Fibroblast of lung (primary cell): Measurements from ENCODE around the gene C3orf18. TPM values are rescaled to one million over a fixed set of nuclear protein-coding genes. Genes with fewer than 3 reads are reported as not detected.
"Not testable (repeated sequence)": the region's sequence is repeated elsewhere in the genome, so short reads cannot be mapped to it uniquely, and the experiment has no call there.

ENCODE experiments used
- DNase-seq, 2 donors: peaks; one replicate each; pipeline versions ENCODE4 v3.0.0 to v3.0.0-alpha.2; 2010; ENCODE audit warnings: low read depth in 2 of 2
- H2AFZ ChIP-seq: 2 replicates; pipeline ENCODE4 v1.5.1; 2012; ENCODE audit warnings: low read length, control low read depth, inconsistent platforms
- H3K27ac ChIP-seq: 2 replicates; pipeline ENCODE4 v1.5.1; 2011; ENCODE audit warnings: low read length, control low read depth; ENCODE audit not compliant: insufficient read depth
- H3K27me3 ChIP-seq: 2 replicates; pipeline ENCODE4 v1.5.1; 2011; ENCODE audit warnings: mild to moderate bottlenecking, low read length; ENCODE audit not compliant: control insufficient read depth, insufficient read depth
- H3K36me3 ChIP-seq: 2 replicates; pipeline ENCODE4 v1.5.1; 2011; ENCODE audit warnings: low read length; ENCODE audit not compliant: control insufficient read depth, insufficient read depth
- H3K4me1 ChIP-seq: 2 replicates; pipeline ENCODE4 v1.5.1; 2011; ENCODE audit warnings: low read length; ENCODE audit not compliant: control insufficient read depth, insufficient read depth; ENCODE audit errors: extremely low read depth
- H3K4me2 ChIP-seq: 2 replicates; pipeline ENCODE4 v1.5.1; 2011; ENCODE audit warnings: low read length, control low read depth; ENCODE audit not compliant: insufficient read depth; ENCODE audit errors: extremely low read depth
- H3K4me3 ChIP-seq, 4 experiments: fragments of 200-600 bp in 1 of 4; sonication (generic) in 1 of 4; replicated peaks in 1 of 4; 2 replicates each; pipeline ENCODE4 v1.5.1; 2011 to 2016; ENCODE audit warnings: low read length in 4 of 4, low read depth in 3 of 4, mild to moderate bottlenecking in 3 of 4, control low read depth in 2 of 4, inconsistent platforms in 1 of 4, mixed read lengths in 1 of 4; ENCODE audit not compliant: insufficient read depth in 1 of 4; ENCODE audit errors: control extremely low read depth in 1 of 4
- H3K79me2 ChIP-seq: 2 replicates; pipeline ENCODE4 v1.5.1; 2012; ENCODE audit warnings: mild to moderate bottlenecking, low read length, inconsistent platforms; ENCODE audit not compliant: control insufficient read depth, insufficient read depth
- H3K9ac ChIP-seq: 2 replicates; pipeline ENCODE4 v1.5.1; 2011; ENCODE audit warnings: mild to moderate bottlenecking, low read length, control low read depth; ENCODE audit not compliant: insufficient read depth
- H3K9me3 ChIP-seq: 2 replicates; pipeline ENCODE4 v1.5.1; 2012; ENCODE audit warnings: low read depth, low read length; ENCODE audit not compliant: control insufficient read depth, insufficient read depth
- H4K20me1 ChIP-seq: 2 replicates; pipeline ENCODE4 v1.5.1; 2011; ENCODE audit warnings: low read length; ENCODE audit not compliant: control insufficient read depth, insufficient read depth; ENCODE audit errors: extremely low read depth
- CTCF ChIP-seq, 2 donors: IDR thresholded peaks in 1 of 2; conservative IDR thresholded peaks in 1 of 2; 1 replicate in 1 of 2; 2 replicates in 1 of 2; pipeline ENCODE4 v1.5.1; 2011 to 2012; ENCODE audit warnings: low read length in 2 of 2, control low read depth in 1 of 2, inconsistent platforms in 1 of 2, low read depth in 1 of 2, mild to moderate bottlenecking in 1 of 2
- EZH2 ChIP-seq: IDR thresholded peaks from 2 replicates; pipeline ENCODE4 v1.5.1; 2012; ENCODE audit warnings: low read length, control low read depth, mild to moderate bottlenecking; ENCODE audit errors: missing control alignments
- polyA plus RNA-seq, 2 donors: library from polyadenylated mRNA; depleted of rRNA in 1 of 2; stranded (reverse) in 1 of 2; unstranded in 1 of 2; fragments of >200 nt; gene quantifications; 2 replicates each; pipeline ENCODE4 v1.2.1, GENCODE V29; 2011 to 2012; ENCODE audit warnings: missing spikeins in 1 of 2
- total RNA-seq: library from RNA; depleted of rRNA; stranded (reverse); fragments of >200 nt; gene quantifications from 2 replicates; pipeline ENCODE4 v1.2.1, GENCODE V29; 2014

The C3orf18 gene
- total and polyA plus RNA-seq, 2 donors (not counting 1 experiment from before 2014, with no cell fraction given): 8.7 to 25.8 TPM

GRCh38 chr3:50516440-50516871 lies 51.1 kb downstream of the C3orf18 start:
- Histone ChIP-seq H3K4me3 (no peak overlapping the region), H3K4me1 (no peaks in the 10 kb centered on the region), H2AFZ (no peak overlapping the region), H3K27me3 (peaks cover 8% of the 10 kb centered on the region), H3K27ac (no peak overlapping the region), H3K9ac (no peak overlapping the region), H4K20me1 (no peaks in the 10 kb centered on the region), H3K79me2 (no peaks in the 10 kb centered on the region), H3K4me2 (no peak overlapping the region), H3K36me3 (no peaks in the 10 kb centered on the region), H3K9me3 (no peaks in the 10 kb centered on the region)
- TF ChIP-seq CTCF (conservative IDR thresholded peaks at IDR 0.05 in 1 of 2, IDR thresholded peaks at IDR 0.05 in 1 of 2; ENCODE audit: low read depth in 1 of 2, low read length in 2 of 2) (no peak), EZH2 (no peak)
- no peak for DNase-seq

- no peak overlapping the region for H3K4me2 ChIP-seq
- H3K9ac ChIP-seq: no peak overlapping the region
- no peak overlapping the region for H3K4me3 ChIP-seq
- H4K20me1 ChIP-seq: no peaks in the 10 kb centered on the region
- no peaks in the 10 kb centered on the region for H3K36me3 ChIP-seq
- no peak overlapping the region for H3K27ac ChIP-seq
- no peaks in the 10 kb centered on the region for H3K4me1 ChIP-seq
- no peaks in the 10 kb centered on the region for H3K79me2 ChIP-seq
- TF ChIP-seq EZH2: no peak
- TF ChIP-seq CTCF (conservative IDR thresholded peaks at IDR 0.05 in 1 of 2, IDR thresholded peaks at IDR 0.05 in 1 of 2; ENCODE audit: low read depth in 1 of 2, low read length in 2 of 2): no peak
- peak in 1 of 2 donors; percentile 12 for DNase-seq
- peaks cover 8% of the 10 kb centered on the region for H3K27me3 ChIP-seq
- no peak overlapping the region for H2AFZ ChIP-seq
- H3K9me3 ChIP-seq: no peaks in the 10 kb centered on the region
Measured at GRCh38 chr3:50515565-50516439, 51.7 kb downstream of the C3orf18 start.

- DNase-seq, H3K27me3 ChIP-seq, H3K9me3 ChIP-seq, H3K4me2 ChIP-seq, H3K79me2 ChIP-seq, H3K9ac ChIP-seq, H3K4me1 ChIP-seq, H4K20me1 ChIP-seq, H3K27ac ChIP-seq, H2AFZ ChIP-seq, H3K36me3 ChIP-seq, H3K4me3 ChIP-seq: not testable (repeated sequence)
Measured at GRCh38 chr3:50512908-50513307, 54.6 kb downstream of the C3orf18 start.
